CD4-positive, CD25-positive, alpha-beta regulatory T cell (primary cell): ENCODE data around the gene STAP1. TPM values are rescaled to one million over a fixed set of nuclear protein-coding genes. Genes with fewer than 3 reads are reported as not detected.

ENCODE experiments used
- ATAC-seq, 2 donors: fragments of 150-1000 bp; cut with Tn5 transposase; one replicate each; pipeline ENCODE4 v1.10.0; 2021; ENCODE audit warnings: low read depth in 2 of 2, moderate number of reproducible peaks in 2 of 2, moderate library complexity in 1 of 2
- DNase-seq, 3 donors: peaks; one replicate each; pipeline versions ENCODE4 v3.0.0 to v3.0.0-alpha.2; 2012 to 2022; ENCODE audit warnings: mixed read lengths in 1 of 3
- H3K27ac ChIP-seq: one replicate; pipeline ENCODE4 v1.7.0; 2013; ENCODE audit warnings: mild to moderate bottlenecking, low read length; ENCODE audit not compliant: insufficient read depth, poor library complexity, severe bottlenecking
- H3K27me3 ChIP-seq: one replicate; pipeline ENCODE4 v1.7.0; 2013; ENCODE audit warnings: low read length; ENCODE audit not compliant: control insufficient read depth, insufficient read depth
- H3K36me3 ChIP-seq: one replicate; pipeline ENCODE4 v1.7.0; 2013; ENCODE audit warnings: mild to moderate bottlenecking, low read length, moderate library complexity; ENCODE audit not compliant: control insufficient read depth, insufficient read depth
- H3K4me1 ChIP-seq: 2 replicates; pipeline ENCODE4 v1.7.0; 2013; ENCODE audit warnings: mild to moderate bottlenecking, low read length; ENCODE audit not compliant: insufficient read depth, control insufficient read depth, poor library complexity, severe bottlenecking
- H3K4me3 ChIP-seq: one replicate; pipeline ENCODE4 v1.7.0; 2013; ENCODE audit warnings: low read depth, mild to moderate bottlenecking, low read length, moderate library complexity
- H3K9me3 ChIP-seq, 2 experiments: 1 replicate in 1 of 2; 2 replicates in 1 of 2; pipeline ENCODE4 v1.7.0; 2013; ENCODE audit warnings: low read length in 2 of 2, mild to moderate bottlenecking in 1 of 2, moderate library complexity in 1 of 2; ENCODE audit not compliant: control insufficient read depth in 2 of 2
- H3K27ac Mint-ChIP-seq, 3 donors: one replicate each; pipeline ENCODE4 v1.8.0; 2020 to 2022; ENCODE audit warnings: mild to moderate bottlenecking in 3 of 3, mixed read lengths in 3 of 3, moderate library complexity in 2 of 3
- H3K27me3 Mint-ChIP-seq: one replicate; pipeline ENCODE4 v1.8.0; 2022; ENCODE audit warnings: mild to moderate bottlenecking, mixed read lengths
- H3K36me3 Mint-ChIP-seq: one replicate; pipeline ENCODE4 v1.8.0; 2020; ENCODE audit warnings: mixed read lengths
- H3K4me1 Mint-ChIP-seq, 4 donors: one replicate each; pipeline ENCODE4 v1.8.0; 2020 to 2022; ENCODE audit warnings: mixed read lengths in 4 of 4, mild to moderate bottlenecking in 1 of 4
- H3K4me3 Mint-ChIP-seq, 4 donors: one replicate each; pipeline ENCODE4 v1.8.0; 2020 to 2022; ENCODE audit warnings: mild to moderate bottlenecking in 4 of 4, mixed read lengths in 4 of 4, moderate library complexity in 3 of 4
- H3K9me3 Mint-ChIP-seq, 7 donors: one replicate each; pipeline ENCODE4 v1.8.0; 2020 to 2022; ENCODE audit warnings: mixed read lengths in 7 of 7, mild to moderate bottlenecking in 3 of 7, moderate library complexity in 2 of 7
- polyA plus RNA-seq, 4 donors: library from polyadenylated mRNA; unstranded; fragments of 300-500 nt; fragmentation: Illumina TruSeq; gene quantifications; one replicate each; pipeline ENCODE4 v1.2.3, GENCODE V29; 2021
- total RNA-seq: library from RNA; stranded (reverse); gene quantifications from one replicate; pipeline ENCODE4 v1.2.3, GENCODE V29; 2022

STAP1 gene
- total and polyA plus RNA-seq, 5 donors from 2014 or later, result 0.99 to 2.9 (median 1.3) TPM

DNA sequence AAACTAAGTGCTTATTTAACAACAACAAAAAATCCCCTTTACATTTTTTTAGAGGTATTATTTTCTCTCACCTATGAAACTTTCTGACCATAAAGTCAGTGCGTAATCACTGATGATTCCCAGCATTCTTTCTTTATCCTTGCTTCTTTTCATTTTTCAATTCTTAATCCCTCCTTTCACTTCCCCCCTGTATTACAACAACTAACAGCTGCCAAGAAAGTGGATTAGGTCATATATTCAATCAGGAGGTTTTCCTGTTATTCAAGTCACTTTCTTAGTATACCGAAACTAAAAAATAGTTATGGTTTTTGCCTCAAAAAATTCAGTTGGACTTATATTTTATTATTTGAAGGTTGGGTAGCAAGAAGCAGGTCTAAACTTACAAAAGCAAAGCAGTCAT, 2.1 kb upstream of the STAP1 start:
- peaks cover 3% of the 10 kb centered on the region for H3K27me3 ChIP-seq
- H3K4me1 ChIP-seq, result peaks cover 4% of the 10 kb centered on the region
- H3K27ac ChIP-seq, result no peak overlapping the region
- no peaks in the 10 kb centered on the region for H3K9me3 ChIP-seq
- no peak overlapping the region for H3K4me3 ChIP-seq
- Mint-ChIP-seq H3K36me3 (no peaks in the 10 kb centered on the region), H3K4me3 (no peak overlapping the region), H3K4me1 (peaks cover 6 to 12% (median 9%) of the 10 kb centered on the region in 4 donors), H3K27me3 (peaks cover 50% of the 10 kb centered on the region), H3K27ac (no peak overlapping the region), H3K9me3 (peaks cover 0 to 2% (median 0%) of the 10 kb centered on the region in 7 donors)
- ATAC-seq (no peak), DNase-seq (no peak)
- no peaks in the 10 kb centered on the region for H3K36me3 ChIP-seq

DNA sequence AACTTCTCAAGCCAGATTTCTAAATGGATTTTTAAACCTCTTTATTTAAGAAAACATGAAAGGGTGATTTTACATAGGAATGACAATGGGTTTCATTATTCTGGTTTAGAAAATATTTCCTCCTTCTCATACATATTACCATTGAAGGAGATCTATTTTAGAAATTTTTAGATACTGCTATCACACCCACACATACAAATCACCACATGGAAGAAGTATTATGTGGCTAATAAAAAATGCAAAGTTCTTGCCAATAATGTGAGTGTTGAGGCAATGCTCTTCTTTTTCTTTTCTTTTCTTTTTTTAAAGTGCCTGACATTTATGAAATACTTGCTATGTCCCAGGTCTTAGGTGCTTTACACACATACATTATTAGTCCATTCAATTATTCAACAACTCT, 6.8 kb downstream of the STAP1 start:
- Histone ChIP-seq H3K27me3 (peaks cover 3% of the 10 kb centered on the region), H3K27ac (no peak overlapping the region), H3K4me1 (no peaks in the 10 kb centered on the region), H3K9me3 (no peaks in the 10 kb centered on the region), H3K4me3 (no peak overlapping the region), H3K36me3 (no peaks in the 10 kb centered on the region)
- no peaks in the 10 kb centered on the region for H3K9me3 Mint-ChIP-seq
- peaks cover 6% of the 10 kb centered on the region for H3K27me3 Mint-ChIP-seq
- no peak overlapping the region for H3K27ac Mint-ChIP-seq
- ATAC-seq (no peak), DNase-seq (no peak)
- H3K36me3 Mint-ChIP-seq, result peaks cover 2% of the 10 kb centered on the region
- peaks cover 0 to 3% (median 1%) of the 10 kb centered on the region in 4 donors for H3K4me1 Mint-ChIP-seq
- H3K4me3 Mint-ChIP-seq, result no peak overlapping the region

DNA sequence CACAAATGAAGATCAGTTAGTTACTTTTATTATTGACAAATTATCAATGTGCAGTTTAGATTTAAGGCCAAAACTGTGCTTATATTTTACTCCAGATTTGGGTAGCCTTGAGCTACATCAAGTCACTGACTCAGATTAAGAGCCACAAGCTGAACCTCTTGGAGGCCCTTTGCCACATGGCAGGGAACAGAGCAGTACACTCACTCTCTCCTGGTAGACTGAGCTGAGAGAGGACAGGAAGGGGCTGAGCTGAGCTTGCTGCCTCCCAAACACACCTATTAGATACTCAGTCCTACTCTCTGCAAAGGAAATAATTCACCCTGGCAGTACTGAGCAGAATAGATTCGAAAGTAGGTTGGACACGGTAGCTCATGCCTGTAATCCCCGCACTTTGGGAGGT, 7.8 kb downstream of the STAP1 start:
- no peaks in the 10 kb centered on the region for H3K4me1 ChIP-seq

DNA sequence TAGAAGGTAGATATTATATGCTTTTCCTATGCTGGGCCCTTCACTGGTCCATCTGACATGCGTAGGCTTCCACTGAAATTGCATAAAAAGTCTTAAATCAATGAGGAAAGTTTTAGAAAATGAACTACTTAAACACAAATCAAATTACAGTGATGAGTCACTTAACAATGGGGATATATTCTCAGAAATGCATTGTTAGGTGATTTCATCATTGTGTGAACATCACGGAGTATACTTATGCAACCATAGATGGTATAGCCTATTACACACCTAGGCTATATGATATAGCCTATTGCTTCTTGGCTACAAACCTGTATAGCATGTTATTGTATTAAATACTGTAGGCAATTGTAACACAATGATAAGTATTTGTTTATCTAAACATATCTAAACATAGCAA, 10.3 kb downstream of the STAP1 start:
- Mint-ChIP-seq H3K4me3 (no peak overlapping the region), H3K4me1 (peaks cover 0 to 20% (median 10%) of the 10 kb centered on the region in 4 donors), H3K36me3 (peaks cover 2% of the 10 kb centered on the region), H3K27me3 (peaks cover 7% of the 10 kb centered on the region), H3K9me3 (no peaks in the 10 kb centered on the region), H3K27ac (no peak overlapping the region)
- Histone ChIP-seq H3K9me3 (no peaks in the 10 kb centered on the region), H3K27me3 (peaks cover 3% of the 10 kb centered on the region), H3K36me3 (no peaks in the 10 kb centered on the region), H3K4me1 (peaks cover 9% of the 10 kb centered on the region), H3K4me3 (no peak overlapping the region), H3K27ac (no peak overlapping the region)
- ATAC-seq (no peak), DNase-seq (no peak)

More for the DNA sequence above, 7.8 kb downstream of the STAP1 start:
- ATAC-seq (no peak), DNase-seq (no peak)
- H3K27me3 ChIP-seq, result peaks cover 3% of the 10 kb centered on the region
- peaks cover 0 to 3% (median 1%) of the 10 kb centered on the region in 4 donors for H3K4me1 Mint-ChIP-seq
- peaks cover 2% of the 10 kb centered on the region for H3K36me3 Mint-ChIP-seq
- H3K27ac Mint-ChIP-seq, result peak overlapping the region in 1 of 3 donors; percentile 61
- H3K27ac ChIP-seq, result no peak overlapping the region
- H3K36me3 ChIP-seq, result no peaks in the 10 kb centered on the region
- H3K4me3 ChIP-seq, result no peak overlapping the region
- no peak overlapping the region for H3K4me3 Mint-ChIP-seq
- peaks cover 7% of the 10 kb centered on the region for H3K27me3 Mint-ChIP-seq
- H3K9me3 Mint-ChIP-seq, result no peaks in the 10 kb centered on the region
- no peaks in the 10 kb centered on the region for H3K9me3 ChIP-seq

DNA sequence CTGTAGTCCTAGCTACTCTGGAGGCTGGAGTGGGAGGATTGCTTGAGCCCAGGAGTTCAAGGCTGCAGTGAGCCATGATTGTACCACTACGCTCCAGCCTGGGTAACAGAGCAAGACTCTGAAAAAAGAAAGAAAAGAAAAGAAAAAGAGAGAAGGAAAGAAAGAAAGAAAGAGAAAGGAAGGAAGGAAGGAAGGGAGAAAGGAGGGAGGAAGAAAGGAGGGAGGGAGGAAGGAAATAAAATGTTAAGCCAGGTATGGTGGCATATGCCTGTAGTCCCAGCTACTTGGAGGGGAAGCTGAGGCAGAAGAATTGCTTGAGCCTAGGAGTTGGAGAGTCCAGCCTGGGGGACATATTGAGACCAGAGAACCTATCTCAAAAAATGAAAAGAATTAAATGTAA, 12.0 kb downstream of the STAP1 start:
- DNase-seq (no peak), ATAC-seq (no peak)
- no peaks in the 10 kb centered on the region for H3K36me3 ChIP-seq
- no peak overlapping the region for H3K27ac ChIP-seq
- Mint-ChIP-seq H3K36me3 (peaks cover 2% of the 10 kb centered on the region), H3K27ac (peak overlapping the region; percentile 21 to 85 (median 65)), H3K27me3 (peaks cover 4% of the 10 kb centered on the region), H3K4me3 (peak overlapping the region in 1 of 4 donors; percentile 51), H3K9me3 (no peaks in the 10 kb centered on the region), H3K4me1 (peaks cover 5 to 31% (median 18%) of the 10 kb centered on the region in 4 donors)
- H3K4me3 ChIP-seq, result no peak overlapping the region
- no peaks in the 10 kb centered on the region for H3K9me3 ChIP-seq
- no peaks in the 10 kb centered on the region for H3K27me3 ChIP-seq
- peaks cover 12% of the 10 kb centered on the region for H3K4me1 ChIP-seq

DNA sequence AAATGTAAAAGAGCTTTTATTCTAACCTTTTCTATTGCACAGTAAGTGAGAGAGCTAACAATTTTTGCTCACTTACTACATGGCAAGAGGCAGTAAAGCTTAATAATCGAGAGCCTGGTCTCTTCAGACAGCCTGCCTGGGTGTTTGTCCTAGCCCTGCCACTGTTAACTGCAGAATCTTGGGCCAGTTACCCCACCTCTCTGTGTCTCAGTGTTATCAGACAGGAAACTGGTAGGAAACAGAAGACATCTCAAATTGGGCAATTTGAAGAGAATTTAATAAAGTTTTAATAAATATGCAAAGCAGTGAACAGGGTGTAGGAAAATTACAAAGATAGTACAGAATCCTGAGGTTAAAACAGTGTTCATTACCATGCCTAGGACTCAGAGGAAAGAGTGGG, 13.4 kb downstream of the STAP1 start:
- peak overlapping the region in 2 of 3 donors; percentile 50 to 95 for H3K27ac Mint-ChIP-seq

DNA sequence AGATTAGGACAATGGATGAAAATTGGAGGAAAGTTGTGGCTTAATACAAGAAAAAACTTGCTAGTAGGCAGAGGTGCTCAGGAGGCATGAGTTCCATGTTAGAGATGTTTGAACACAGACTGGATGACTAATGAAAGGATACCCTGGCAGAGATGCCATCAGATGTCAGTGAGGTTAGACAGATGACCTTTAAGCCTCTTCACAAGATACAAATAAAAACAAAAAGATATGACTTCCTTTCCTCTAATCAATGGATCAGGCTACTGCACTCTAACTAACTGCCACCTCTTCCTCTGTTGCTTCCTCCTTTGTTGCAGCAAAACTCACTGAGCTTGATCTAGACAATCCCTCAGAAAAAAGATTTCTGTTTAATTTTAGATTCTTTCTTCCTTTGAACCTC, 14.7 kb downstream of the STAP1 start:
- Mint-ChIP-seq H3K4me1 (peaks cover 11 to 47% (median 28%) of the 10 kb centered on the region in 4 donors), H3K36me3 (no peaks in the 10 kb centered on the region), H3K27ac (peak overlapping the region in 2 of 3 donors; percentile 5 to 50), H3K27me3 (peaks cover 4% of the 10 kb centered on the region), H3K4me3 (no peak overlapping the region), H3K9me3 (peaks cover 0 to under 1% (median 0%) of the 10 kb centered on the region in 7 donors)
- ATAC-seq, result peak; percentile 37 to 60
- H3K9me3 ChIP-seq, result no peaks in the 10 kb centered on the region
- H3K4me3 ChIP-seq, result no peak overlapping the region
- peaks cover 18% of the 10 kb centered on the region for H3K4me1 ChIP-seq
- H3K36me3 ChIP-seq, result no peaks in the 10 kb centered on the region
- H3K27ac ChIP-seq, result no peak overlapping the region
- no peaks in the 10 kb centered on the region for H3K27me3 ChIP-seq
- DNase-seq, result peak in 1 of 3 donors; percentile 25

More for the DNA sequence above, 13.4 kb downstream of the STAP1 start:
- H3K36me3 Mint-ChIP-seq, result no peaks in the 10 kb centered on the region
- DNase-seq (no peak), ATAC-seq (no peak)
- H3K27ac ChIP-seq, result no peak overlapping the region
- no peaks in the 10 kb centered on the region for H3K36me3 ChIP-seq
- H3K9me3 ChIP-seq, result no peaks in the 10 kb centered on the region
- H3K4me3 ChIP-seq, result no peak overlapping the region
- no peaks in the 10 kb centered on the region for H3K27me3 ChIP-seq
- H3K4me1 ChIP-seq, result peaks cover 18% of the 10 kb centered on the region
- H3K4me3 Mint-ChIP-seq, result no peak overlapping the region
- peaks cover 11 to 43% (median 28%) of the 10 kb centered on the region in 4 donors for H3K4me1 Mint-ChIP-seq
- peaks cover 4% of the 10 kb centered on the region for H3K27me3 Mint-ChIP-seq
- H3K9me3 Mint-ChIP-seq, result no peaks in the 10 kb centered on the region
